Stimulated activated CD8-positive, alpha-beta memory T cell treated with anti-CD3 and anti-CD28 coated beads, Interleukin-7, amount 100 ng/mL, for 1 hour (primary cell): ENCODE results near the gene SHISAL1.

ENCODE experiments used
- DNase-seq, 2 donors: peaks; one replicate each; pipeline ENCODE4 v3.0.0-alpha.2; 2020; ENCODE audit warnings: low read depth in 2 of 2

SHISAL1 gene

DNA sequence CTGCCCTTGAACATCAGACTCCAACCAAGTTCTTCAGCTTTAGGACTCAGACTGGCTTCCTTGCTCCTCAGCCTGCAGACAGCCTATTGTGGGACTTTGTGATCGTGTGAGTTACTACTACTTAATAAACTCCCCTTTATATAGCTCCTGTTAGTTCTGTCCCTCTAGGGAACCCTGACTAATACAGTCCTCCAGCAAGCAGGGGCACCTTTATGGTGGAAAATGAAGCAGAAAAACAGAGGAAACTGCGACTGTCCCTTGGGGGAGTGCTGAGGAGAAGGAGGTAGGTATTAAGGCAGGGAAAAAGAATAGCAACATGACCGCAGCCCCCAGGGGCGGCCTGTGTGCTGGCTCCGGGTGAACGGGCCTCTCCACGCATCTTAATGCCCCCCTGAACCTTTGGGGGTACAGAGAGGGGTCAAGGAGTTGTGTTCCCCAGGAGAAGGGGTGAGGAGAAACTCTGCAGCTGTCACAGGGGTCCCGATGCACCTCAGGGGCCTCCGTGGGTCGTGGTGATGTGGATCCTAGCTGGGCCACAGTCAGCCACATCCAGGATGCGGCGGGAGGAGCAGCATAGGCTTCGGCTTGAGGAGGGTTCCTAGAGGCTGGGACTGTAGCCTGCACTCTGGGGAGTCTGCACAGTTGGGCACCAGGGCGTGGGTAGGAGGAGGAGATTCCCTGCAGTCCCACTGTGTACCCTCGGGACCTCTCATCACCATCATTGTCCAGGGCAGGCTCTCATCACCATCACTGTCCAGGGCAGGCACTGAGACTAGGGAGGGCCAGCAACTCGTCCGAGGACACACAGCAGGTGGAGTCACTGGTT is 34.3 kb downstream of the SHISAL1 start:
- DNase-seq, result no peak

DNA sequence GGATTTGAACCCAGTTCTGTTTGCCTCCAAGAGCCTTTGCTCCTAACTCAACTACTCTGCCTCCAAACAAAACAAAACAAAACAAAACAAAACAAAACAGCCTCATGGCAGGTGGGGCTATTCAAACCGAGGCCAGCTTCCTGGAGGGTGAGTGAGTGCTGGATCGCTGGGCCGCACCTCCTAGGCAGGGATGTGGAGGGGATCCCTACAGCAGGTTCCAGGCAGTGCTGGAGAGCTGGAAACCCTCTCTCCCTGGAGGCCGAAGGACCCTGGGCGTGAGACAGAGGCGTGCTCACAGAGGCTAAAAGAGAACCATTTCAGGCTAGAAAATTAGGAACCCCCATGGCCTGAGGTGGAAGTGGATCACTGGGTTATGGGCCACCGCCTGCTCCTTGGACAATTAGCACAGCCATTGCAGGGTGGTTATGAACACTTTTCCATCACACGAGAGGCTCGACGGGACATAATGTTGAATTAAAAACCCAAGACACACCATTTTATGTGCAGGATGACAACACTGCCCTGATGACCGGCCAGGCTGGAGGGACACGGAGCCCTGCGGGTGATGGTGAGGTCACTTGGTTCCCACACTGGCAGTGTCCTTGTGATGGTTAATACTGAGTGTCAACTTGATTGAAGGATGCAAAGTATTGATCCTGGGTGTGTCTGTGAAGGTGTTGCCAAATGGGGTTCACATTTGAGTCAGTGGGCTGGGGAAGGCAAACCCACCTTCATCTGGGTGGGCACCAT is 35.2 kb downstream of the SHISAL1 start:
- no peak for DNase-seq

DNA sequence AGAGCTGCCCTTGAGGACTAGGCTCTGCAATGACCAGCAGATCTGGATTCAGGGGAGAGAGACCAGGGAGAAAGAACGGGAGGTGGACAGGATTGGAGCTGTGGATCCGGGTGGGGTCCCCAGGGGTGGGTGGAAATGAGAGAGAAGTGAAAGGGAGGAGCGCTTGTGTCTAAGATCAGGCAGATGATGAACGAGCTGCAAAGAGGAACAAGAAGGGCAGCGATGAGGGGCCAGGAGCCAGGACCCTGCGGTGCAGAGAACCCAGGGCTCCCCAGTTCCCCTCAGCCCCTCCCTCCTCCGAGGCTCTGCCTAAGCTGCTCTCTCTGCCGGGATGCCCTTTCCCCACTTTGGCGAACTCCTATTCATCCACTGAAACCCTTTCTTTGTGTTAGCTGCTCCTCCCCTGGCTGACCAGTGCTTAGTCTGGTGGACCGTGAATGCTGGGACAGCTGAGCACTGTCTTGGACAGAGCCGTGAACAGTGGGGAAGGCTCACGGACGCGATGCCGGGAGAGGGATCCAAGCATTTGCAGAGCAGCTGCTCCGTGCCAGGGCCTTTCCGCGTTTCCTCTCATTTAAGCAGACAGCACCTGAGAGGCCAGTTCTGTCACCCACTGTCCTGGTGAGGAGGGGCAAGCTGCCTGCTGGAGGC is 35.9 kb downstream of the SHISAL1 start:
- no peak for DNase-seq

DNA sequence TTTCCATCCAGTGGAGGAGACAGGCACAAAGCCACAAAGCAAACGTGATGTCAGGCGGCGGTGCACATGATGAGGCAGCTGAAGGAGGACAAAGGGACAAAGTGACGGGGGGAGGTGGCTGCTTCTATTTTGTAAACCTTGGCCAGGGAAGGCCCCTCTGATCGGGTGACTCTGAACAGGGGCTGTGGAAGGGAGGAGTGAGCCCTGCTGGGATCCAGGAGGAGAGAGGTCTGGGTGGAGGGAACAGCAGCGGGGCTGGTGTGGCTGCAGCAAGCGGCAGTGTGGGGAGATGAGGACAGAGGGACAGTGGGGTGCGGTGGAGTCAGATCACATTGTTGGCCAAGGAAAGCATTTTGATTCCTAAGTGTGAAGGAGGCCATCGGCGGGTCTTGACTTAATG is 36.7 kb downstream of the SHISAL1 start:
- no peak for DNase-seq

DNA sequence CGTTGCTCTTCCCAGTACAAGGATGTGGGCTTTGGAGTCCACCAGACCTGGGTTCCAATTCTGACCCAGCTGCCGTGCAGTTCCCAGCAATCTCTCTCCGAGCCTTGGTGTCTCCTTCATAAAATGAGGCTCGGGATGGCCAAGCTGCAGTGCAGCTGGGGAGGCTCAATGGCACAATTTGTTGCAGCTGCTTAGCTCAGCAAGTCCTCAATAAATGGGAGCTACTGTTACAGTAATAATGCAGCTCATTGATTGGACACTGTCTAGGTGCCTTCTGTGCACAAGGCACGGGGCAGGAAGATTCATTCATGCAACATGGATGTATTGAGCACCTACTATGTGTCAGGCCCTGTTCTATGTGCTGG is 37.1 kb downstream of the SHISAL1 start:
- no peak for DNase-seq

DNA sequence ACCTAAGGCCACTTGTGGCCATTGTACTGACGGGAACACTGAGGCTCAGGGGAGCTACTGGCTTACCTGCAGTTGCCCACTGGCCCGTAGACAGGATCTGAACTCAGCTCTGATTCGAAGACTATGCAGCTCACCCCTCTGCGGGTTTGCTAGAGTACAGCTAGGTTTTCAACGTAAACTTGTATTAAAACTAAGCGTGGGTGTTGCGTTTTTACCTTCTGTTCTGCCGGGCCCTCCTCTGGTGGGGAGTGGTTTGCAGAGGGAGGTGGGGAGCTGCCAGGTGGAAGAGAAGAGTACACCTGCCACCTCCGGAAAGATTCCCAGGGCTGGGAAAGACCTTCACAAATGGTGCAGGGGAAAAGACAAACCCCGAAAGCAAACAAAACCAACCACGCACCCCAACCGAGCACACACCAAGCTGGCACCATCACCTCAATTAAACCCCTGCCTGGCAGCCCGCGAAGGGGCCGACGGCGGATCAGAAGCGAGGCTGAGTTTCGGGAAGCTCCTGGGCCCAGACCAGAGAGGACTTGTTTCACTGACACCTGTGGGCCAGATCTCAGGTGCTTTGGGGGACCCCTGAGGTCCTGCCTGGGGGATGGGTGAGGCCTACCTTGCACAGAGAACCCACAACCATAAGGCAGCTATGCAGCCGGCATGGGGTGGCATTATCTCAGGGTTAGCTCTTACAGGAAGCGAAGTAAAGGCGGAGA is 37.7 kb downstream of the SHISAL1 start:
- DNase-seq, result no peak

DNA sequence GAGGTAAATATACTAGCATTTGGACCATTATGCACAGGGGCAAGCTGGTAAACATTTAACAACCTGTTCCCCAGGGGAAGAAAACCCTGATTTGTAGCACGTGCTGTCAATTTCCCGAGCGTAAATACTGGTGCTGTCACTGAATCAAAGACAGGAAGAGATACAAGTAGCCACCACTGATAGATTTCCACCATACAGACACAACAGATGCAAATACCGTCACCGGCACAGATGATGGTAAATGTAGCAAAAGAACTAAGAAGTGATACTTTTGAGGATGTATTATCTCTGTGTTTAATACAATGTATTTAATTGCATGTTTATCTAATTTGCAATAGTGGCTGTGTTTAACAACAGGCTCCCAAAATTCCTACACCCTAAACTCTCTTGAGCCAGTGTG is 39.6 kb downstream of the SHISAL1 start:
- DNase-seq, result no peak

DNA sequence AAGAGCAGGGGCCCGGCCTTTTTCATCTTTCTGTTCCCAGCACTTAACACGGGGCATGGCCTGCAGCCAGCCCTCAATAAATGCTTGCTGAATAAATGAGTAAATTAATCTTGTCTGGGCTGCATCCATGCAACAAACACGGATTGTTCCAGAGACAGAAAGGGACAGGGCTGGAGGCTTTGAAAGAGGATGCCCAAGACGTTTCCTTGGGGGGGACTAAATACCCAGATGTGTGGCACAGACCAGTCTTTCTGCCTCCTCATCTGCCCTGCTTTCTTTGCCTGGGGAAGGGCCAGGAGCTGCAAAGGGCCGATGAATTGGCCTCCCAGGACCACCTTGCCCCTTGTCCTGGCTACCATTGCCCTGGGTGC is 40.4 kb downstream of the SHISAL1 start:
- no peak for DNase-seq

DNA sequence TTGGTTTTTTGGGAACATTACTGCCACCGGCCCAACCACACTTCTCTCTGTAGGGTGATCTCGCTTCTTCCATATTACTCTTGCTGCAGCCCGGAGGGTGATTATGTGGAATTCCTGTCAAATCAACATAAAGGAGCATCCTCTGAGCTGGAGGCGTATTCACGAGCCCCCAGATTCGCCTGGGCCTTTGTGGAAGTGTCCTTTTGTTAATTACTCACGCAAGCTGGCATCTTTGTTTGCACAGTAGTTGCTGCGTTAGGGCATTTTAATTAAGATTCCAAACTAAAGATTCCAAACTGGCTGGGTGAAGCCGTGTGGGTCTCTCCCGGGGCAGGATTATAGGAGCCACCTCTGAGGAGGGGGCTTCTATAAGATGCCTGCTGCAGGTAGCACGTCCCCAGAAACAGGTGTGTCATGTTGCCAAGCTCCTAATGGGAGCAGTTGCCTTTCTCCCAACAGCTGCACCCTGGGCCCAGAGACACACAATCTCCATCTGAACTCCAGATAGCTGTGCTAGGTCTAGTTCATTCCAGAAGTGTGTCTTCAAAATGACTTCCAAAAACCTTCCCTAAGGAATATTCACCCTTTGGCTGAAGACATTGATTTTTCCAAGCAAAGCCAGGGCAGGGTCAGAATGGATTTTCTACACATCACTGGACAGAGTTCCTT is 40.9 kb downstream of the SHISAL1 start:
- no peak for DNase-seq

DNA sequence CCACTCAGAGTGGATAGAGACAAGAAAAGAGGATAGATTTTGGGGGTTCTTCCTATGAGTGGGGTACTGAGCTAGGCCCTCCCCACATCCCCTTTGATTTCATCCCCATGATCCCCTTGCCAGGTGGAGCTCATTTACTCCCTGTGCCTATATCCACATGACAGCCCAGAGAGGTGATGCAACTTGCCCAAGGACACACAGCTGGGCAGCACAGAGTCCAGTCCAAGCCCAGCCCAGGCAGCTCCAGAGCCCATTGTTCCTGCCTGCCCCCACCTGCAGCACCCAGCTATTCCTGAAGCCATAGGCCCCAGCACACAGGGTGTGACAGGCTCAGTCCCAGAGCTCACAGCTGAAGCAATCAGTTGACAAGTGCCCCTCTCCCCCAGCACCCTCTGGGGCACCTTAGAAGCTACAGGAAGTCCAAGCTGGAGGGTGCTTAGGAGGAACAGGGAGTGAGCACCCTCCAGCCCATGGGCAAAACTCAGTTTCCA is 41.7 kb downstream of the SHISAL1 start:
- no peak for DNase-seq

DNA sequence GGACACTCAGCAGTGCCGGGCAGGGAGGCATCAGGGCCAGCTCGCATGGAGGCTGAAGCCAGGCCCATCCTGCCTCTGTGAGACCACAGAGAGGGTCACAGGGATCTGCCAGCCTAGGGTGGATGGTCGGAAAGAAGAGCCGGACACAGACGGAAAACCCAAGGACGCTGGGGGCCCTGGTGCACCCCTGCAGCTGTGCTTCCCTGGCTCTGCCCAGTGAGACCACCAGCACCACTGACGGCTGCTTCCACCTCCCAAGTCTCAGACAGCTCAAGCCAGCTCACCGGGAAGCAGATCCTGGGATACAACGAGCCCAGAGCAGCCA is 42.2 kb downstream of the SHISAL1 start:
- no peak for DNase-seq

DNA sequence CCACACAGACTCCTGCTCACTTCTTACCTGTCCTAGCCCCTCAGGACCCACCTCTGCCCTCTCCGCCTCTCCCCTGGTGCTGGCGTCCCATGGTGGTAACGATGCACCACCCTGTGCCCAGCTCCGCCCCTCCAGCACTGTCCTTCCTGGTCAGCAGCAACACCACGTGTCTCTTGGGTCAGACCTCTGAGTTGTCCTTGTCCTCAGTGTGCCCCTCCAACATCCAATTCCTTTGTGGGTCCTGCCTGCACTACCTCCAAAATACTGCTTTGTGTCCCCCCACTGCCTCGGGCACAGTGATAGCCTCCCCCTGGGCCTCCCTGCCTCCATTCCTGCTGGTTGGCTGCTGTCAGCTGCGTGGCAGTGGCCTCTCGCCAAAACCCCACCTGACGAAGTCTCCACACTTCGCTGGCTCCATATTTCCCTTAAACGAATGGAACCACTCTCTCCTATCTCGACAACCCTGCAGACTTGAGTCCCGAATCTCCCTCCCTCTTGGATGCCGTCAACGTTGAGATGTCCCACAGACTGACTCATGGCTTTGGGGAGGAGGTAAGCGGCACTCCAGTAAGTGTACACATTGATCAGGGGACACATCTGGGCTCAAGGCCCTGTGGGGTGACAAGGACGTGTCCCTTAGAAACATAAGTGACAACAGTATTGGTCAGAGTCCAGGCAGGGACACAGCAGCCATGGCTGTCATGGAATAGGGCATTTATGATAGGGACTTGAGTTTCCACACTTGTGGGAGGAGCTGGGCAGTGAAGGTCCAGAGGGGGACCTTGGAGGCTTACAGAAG is 42.8 kb downstream of the SHISAL1 start:
- DNase-seq, result no peak

DNA sequence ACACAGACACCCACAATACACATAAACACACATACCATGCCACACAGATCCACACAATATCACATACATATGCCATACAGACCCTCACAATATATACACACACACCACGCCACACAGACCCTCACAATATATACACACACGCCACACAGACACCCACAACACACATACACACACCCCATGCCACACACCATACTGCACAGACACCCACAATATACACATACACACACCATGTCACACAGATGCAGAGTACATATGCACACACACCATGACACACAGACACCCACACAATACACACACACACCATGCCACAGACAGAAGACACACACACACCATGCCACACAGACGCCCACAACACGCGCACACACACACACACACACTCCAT is 43.6 kb downstream of the SHISAL1 start:
- no peak for DNase-seq

DNA sequence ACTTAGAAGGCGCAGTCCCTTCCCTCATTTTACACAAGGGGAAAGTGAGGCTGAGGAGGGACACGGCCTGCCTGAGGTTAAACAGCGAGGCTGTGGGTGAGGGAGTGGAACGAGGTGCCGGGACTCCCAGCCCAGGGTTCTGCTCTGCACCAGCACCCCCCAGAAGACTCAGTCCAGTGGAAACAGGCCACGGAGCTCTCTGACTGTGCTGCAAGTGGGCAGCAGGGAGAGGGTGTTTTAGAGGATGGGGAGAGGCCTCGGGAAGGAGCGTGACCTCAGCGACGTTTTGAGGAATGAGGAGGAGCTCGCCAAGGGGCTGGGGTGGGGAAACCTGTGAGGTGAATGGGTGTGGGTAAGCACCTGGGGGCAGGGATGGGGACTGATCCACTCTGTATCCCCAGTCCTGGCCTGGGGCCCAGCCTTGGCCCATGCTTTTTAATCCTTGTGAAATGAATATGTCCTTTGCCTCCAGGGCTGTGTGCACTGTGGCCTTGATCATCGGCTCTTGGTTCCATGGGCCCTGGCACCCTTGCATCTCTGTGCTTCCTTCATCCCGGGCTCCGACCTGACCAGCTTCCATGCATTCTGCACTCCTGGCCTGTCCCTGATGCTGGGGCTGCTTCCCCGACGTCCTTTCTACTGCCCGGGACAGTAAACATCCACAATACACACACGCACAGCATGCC is 44.2 kb downstream of the SHISAL1 start:
- DNase-seq, result no peak

DNA sequence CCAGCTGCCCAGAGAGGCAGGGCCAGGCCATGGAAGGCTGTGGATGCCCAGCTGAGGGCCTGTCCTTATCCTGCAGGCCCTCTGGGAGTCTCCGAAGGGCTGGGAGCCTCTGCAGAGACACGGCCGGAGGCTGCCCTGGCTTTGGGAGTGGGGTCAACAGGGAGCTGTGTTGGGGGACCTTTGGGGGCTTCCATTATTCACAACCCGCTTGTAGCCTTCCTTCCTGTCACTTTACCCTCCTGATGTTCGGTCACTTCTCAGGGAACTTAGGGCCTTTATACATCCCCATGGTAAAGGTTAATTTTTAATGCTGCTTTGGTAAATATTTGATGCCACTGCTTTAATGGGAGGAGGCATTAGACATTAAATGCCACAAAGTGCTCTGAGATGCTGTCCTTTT is 44.9 kb downstream of the SHISAL1 start:
- no peak for DNase-seq

DNA sequence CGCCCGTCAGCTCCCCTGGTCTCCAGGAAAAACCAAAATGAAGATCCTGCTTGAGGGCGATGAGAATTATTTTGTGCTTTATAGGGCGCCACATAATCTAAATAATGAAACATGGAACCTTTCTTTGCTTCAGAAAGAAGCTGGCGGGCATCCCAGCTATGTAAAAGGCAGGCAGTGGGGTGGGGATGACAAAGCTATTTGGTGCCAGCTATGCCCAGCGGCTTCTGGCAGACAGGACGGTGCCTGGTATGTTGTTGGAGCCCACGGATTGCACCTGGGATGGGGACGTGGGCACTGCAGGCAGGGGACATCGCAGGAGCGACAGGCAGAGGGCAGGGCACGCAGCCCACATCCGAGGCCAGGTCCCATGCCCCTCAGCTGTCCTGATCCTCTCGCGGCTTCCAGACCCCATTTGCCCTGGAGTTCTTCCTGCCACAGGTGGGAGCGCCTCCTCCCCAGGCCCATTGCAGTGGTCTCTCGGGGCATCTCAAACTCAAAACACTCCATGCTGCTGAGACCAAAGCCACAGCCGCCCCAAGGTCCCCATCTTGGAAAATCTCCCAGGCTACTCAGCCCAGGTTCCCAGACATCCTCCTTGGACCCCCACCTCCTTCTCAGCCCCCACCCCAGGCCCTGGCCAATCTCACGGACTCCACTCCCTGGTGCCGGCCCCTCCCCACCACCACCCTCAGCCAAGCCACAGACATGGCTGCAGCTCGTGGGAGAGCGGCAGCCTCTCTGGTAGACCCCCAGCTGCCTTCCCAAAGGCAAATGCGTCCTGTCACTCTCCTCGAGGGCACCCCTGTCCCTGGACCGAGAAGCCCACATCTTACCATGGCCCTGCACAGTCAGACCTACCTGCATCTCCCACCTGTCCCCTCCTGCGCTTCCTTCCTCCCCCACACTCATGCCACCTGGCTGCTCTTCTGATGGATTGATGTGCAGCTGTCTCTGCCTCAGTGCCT is 45.7 kb downstream of the SHISAL1 start:
- DNase-seq, result no peak

DNA sequence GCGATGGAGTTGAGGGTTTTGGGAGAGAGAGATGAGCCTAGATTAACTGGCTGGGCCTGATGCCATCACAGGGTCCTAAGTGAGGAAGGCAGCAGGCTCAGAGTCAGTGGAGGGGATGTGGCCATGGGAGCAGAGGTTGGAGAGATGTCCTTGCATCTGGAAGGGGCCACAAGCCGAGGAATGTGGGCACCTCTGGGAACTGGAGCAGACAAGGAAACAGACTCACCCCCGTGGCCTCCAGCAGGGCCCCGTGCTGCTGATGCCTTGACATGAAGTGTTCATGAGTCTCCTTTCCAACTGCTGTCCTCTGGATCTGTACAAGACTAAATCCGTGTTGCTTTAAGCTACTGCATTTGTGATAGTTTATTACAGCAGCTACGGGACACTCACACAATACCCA is 49.2 kb downstream of the SHISAL1 start:
- DNase-seq, result no peak

DNA sequence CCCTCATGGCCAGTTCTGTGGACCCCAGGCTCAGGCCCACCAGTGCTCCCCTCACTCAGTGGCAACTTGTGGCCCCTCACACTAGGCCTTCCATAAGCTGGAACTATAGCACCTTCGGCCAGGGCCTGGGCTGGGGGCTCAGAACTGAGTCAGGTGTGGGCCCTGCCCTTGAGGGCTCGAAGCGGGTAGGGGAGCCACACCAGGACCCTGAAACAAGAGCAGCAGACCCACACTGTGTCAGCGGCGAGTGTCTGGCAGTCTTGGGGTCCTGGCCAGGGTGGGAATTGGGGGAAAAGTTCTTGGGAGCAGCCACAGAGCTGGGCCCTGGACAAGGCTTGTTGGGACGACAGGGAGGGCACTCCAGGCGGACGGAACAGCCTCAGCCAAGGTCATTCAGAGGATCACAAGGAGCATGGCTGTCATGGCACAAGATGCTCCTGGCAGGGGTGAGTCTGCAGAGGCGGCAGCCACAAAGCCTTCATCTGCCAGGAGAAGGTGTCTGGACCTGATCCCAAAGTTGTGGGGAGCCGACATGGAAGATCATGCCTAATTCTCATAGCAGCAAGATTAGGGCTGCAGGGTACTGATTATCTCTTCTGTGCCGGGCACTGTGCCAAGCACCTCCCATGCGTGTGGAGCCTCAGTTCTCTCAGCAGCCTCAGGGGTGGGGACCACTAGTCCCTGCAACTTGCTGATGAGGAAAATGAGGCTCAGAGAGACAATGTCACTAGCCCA is 50.7 kb downstream of the SHISAL1 start:
- DNase-seq, result no peak
